DMS53 treated with DMSO at 0.1 percent for 48 hours (cell line): ENCODE measurements around the gene THYN1.

Source experiments
- DNase-seq: peaks from one replicate; lab custom pipeline; 2025; ENCODE audit not compliant: unreplicated experiment; lab: John Stamatoyannopoulos, UW

THYN1 gene

DNA sequence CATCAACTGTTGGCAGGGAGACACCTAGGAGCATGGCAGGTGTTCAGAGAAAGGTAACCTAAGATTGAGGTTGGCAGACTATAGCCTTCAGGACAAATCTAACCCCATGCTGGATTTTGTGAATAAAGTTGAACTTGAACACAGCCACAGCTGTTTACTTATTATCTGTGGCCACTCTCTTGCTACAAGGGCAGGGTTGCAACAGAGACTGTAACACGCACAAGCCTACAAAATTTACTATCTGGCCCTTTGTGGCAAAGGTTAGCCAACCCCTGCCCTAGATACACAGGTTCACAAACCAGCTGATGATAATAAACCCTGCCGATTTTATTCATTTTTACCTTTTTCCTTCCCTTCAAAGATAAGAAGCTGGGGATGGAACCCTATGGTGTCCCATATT, 2.5 kb downstream of the THYN1 start:
- DNase-seq = no peak

DNA sequence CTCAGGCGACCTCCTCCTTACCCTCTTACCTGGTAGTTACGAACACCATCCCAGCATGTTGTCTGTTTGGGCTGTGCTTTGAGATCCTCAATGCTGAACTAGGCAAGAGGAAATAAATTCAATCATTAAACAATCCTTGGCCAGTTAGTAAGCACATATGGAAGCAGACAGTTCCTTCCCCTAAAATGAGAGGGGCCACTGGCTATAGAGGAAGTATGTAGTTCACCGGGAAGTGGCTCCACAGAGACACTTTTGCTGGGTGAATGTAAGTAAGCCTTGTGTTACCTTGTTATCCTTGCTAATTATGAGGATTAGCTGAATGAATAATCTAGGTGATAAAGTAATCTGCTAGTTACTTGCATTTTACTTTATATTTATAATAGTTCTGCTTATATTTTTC, 2.9 kb downstream of the THYN1 start:
- no peak for DNase-seq

DNA sequence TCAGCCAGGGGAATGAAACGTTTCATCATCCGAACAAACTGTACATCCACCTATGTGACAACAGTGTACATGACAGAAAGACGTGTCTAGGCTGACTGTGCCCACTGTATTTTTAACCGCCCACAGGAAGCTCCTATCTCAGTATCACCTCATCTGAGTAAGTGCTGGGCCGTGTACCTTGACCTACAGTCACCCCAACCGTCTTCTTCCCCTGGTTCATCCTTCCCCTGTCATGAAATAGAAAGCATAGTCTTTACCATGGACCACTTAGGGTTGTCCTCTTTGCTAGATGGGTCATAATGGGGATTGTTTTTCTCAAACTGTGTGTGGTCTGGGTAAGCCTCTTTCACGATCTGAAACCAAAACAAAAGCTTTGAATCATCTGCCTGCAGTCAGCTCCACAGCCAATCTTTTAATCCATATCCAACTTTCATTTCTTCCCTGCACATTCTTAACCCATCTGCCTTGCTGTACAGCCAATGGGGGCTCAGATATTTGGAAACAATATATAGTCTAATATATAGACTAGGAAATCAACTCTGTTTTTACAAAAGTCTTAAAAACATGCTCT, 4.2 kb downstream of the THYN1 start:
- DNase-seq = no peak

DNA sequence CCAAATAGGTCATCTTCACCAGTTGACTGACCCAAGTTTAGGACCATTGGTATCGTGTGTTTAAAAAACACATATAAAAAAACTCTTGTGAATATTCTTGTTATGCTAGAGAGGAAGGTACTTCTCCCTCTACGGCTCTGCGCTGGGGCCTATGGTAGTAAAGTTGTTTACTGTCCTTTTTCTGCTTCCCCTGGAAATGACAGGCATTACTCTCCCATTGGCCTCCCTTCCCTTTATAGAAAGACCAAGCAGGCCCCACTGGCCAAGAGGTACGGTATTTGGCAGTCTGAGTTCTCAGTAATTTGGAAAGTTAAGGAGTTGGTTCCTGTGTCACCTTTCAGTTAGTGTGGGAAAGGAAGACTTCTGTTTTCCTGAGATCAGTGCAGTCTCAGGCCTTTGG, 6.5 kb downstream of the THYN1 start:
- DNase-seq = no peak

DNA sequence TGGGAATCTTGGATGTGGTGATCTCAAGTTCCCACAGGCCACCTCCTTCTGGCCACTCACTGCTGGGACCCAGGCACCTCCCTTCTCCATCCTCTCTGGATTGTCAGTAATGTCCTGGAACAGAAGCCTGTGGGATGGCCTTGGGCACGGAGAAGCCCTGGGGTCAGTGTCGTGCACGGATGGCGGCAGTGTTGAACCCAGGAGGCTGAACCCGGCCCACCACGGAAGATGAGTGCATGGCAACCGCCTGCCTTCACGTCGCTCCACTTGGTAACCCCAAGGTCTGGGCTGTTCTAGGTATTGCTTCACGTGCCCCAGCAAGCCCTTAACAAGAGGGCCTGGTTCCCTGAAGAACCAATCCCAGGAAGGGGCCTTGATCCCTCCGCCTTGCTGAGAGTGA, 7.1 kb downstream of the THYN1 start:
- no peak for DNase-seq

DNA sequence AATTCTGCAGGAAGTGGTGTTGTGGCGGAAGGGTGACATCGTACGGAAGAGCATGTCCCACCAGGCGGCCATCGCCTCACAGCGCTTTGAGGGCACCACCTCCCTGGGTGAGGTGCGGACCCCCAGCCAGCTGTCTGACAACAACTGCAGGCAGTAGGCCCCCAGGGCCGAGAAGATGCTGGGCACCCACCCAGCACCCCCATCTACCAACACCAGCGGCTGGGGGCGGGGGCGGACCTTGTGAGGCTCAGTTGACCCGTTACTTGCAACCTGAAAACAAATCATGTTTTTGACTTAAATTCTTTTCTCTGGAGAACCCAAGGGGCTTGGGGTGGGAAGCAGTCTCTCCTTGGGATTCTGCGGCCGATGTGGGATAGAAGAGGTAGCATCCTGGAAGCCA, 7.7 kb downstream of the THYN1 start:
- DNase-seq = no peak

DNA sequence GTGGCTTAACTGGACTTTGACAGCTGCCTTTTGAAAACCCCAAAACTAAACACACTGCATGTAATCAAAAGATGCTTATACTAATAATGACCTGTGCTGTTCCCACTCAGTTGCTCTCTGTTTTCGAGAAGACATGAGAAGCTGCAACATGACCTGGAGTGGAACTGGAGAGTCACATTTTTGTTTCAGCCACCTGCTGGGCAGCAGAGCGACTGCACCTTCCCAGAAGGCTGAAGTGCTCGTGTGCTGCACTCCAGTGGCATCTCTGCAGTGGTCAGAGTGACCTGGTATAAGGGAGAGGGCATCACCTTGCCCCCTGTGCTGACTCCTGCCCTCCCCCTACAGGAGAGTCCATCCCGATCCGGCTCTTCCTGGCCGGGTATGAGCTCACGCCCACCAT, 8.6 kb downstream of the THYN1 start:
- DNase-seq = peak; percentile 66

DNA sequence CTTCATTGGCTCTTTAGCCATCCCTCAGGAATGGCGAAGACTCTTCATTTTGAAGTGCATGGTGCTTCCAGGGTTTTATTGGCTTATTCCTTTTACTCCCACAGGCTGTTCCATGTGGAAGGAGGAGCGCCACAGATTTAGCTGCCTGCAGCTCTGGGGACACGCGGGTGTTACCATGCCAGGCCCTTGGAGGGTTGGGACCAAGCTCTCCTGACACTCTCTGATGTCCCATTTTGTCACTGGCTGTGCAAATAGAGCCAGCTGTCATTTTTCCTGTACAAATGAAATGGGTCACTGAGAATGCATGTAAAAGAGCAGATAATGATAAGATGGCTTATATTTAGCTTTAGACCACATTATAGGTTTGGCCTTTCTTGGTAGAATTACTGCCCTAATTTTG, 9.2 kb downstream of the THYN1 start:
- peak; percentile 62 for DNase-seq

DNA sequence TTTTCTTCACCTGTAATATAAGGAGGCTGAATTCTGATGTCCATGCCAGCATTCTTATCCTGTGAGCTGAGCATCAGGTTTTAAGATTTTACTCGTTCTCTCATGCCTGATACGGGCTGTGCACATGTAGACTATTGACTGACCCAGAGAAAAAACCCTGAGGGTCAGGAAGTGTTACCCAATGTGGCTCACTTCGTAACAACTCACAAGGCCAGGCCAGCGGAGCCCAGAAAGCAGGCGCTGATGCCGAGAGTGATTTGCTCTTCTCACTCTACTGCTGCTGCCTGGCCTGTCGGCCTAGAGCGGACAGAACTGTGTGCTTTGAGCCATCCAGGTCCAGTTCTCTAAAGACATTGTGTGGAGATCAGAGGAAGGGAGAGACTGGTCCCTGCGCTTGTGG, 10.8 kb downstream of the THYN1 start:
- DNase-seq = no peak

DNA sequence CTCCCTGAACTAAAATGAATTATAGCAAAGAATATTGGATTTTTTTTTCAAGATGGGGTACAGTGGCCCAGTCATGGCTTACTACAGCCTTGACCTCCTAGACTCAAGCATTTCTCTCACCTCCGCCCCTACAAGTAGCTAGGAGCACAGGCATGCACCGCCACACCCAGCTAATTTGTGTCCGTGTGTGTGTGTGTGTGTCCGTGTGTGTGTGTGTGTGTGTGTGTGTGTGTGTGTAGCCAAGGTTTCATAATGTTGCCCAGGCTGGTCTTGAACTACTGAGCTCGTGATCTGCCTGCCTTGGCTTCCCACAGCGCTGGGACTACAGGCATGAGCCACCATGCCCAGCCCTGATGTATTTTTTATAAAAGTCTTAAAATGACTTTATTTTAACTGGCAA, 12.6 kb downstream of the THYN1 start:
- DNase-seq = no peak

DNA sequence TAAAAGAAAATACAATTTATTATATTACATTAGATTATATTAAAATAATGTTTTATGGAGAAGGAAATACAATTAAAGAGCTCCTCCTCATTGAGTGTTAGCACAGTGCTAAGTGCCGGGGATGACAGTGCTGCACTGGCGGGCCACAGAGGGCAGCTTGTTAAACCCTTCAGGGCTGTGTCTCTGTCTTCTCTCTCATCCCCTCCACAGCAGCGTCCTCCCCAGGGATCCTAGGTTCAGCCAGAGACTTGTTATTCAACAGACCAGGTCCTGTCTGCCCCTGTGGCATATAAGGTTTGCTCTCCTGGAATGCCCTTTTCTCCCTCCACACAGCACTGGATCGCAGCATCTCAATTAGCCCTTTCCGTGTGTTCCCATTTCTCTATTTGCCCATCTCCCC, 14.2 kb downstream of the THYN1 start:
- no peak for DNase-seq

DNA sequence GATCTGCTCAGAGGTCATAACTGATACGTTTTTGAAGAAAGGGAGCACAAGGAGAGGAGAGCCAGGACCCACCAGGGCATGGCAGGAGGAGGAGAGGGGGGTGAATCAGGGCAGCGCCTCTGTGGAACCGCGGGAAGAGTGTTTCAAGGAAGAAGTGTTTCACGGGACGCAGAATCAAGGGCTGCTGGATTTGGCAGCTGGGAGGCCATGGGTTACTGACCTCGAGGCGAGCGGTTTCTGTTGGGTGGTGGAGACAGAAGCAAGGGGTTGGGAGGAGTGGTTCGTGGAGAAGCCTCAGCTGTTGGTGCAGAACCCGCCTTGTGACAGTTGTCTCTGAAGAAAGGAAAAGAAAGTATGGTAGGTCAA, 15.6 kb downstream of the THYN1 start:
- no peak for DNase-seq

DNA sequence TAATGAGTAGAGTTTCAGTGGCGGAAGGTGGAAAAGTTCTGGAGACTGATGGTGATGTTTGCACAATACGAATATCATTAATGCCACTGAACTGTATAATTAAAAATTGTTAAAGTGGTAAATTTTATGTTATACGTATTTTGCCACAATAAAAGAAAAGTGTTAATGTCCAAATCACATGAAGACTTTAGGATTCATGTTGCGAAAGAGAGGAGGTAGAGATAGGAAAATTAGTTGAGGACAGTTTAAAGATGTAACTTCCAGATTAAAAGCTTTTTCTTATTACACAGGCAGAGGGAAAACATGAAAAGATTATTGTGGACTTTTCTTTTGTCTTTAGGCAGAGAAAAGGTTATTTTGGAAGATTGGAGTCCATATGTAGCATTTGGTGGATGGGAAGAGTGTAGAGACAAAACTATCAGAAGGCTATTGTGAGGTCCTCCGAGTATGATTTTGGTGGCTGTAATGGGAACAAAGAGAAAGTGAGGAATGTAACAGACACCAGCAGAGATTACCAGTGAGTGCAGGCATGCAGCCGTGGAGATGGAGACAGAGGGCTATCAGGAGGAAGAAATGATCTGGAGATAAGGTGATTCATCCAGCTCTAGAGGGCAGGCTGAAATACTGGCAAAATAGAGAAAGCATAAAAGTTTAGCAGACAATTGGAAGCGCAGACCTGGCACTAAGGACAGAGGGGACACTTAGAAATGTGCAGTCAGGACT, 16.2 kb downstream of the THYN1 start:
- DNase-seq = no peak

DNA sequence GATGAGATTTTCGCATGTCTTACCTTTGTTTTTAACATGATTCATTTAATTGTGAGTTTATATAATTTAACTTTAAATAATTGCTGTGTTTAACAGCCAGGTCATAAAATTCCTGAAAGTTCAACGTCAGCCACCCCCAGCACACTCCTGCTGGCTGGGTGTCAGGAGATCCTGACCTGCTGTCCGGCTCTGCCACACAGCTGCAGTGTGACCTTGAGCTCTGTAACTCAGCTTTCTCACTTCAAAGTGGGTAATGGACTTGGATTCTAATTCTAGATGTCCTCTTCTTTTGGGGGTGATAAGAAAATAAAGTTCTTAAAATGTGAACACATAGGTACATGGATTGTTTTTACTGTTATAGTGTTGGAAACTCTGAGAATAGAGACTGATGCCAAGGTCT, 17.8 kb downstream of the THYN1 start:
- DNase-seq = no peak

DNA sequence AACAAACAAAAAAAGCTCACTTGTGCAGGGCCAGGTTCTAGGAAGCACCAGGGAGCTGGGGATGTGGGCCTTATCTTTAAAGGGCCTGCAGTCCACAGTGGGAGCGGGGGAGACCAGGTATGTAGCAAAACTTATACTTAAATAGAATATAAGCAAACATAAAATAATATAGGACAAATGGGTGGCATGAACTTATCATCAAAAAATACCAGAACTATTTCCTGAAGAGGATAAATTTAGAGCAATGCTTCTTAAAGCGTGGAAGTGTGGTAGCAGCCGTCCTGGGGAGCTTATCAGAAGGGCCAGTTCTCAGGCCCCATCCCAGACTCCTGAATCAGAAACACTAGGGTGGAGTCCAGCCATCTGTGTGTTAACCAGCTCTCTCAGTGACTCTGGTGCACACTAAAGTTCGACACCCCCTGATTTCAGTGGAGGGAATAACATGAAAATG, 19.4 kb downstream of the THYN1 start:
- no peak for DNase-seq

DNA sequence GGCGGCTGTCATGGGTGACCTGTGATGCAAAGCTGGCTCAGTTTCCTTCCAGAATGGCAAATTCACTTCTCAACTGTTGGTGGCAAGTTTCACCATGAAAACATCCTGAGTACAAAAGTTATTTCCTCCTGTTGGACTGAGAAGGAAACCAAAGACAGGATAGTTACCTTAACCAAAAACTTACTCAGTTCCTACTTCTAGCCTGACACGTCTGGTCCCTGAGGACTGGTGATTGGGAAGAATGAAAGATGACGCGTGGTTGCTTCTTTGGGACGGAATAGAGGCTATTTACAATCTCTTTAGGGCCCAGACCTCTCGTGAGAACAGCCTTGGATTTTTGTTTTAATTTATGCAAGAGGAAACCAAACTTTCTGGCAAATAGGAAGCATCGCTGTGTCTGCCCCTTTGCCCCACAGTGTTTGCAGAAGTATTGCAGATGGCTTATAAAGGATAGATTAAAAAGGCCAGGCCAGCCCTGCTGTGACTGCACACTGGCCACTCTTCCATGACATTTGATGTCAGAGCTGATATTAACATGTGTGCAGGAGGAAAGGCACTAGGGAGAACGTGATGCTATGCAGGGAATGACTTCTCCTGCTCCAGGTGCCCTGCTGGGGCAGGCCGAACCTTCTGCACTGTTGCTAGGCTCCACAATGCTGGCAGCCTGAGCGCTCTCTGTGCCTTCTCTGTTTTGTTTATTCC, 21.0 kb downstream of the THYN1 start:
- DNase-seq = no peak

DNA sequence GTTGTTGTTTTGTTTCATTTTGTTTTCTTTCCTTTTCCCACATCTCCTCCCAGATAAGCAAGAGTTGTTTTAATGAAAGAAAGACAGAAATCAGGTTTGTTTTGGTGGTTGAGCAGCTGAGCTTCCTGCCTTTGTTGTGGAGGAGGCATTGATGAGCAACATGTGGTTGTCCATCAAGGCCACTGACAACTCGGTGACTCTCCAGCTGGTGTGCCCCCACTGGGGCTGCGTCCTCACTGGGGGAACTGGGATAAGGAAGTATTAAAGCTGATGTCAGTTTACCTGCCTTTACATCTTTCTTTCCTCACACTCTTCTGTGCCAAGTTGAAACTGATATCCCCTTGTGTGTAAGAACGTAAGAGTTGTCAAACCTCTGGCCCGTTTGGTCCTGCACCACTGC, 22.8 kb downstream of the THYN1 start:
- no peak for DNase-seq

DNA sequence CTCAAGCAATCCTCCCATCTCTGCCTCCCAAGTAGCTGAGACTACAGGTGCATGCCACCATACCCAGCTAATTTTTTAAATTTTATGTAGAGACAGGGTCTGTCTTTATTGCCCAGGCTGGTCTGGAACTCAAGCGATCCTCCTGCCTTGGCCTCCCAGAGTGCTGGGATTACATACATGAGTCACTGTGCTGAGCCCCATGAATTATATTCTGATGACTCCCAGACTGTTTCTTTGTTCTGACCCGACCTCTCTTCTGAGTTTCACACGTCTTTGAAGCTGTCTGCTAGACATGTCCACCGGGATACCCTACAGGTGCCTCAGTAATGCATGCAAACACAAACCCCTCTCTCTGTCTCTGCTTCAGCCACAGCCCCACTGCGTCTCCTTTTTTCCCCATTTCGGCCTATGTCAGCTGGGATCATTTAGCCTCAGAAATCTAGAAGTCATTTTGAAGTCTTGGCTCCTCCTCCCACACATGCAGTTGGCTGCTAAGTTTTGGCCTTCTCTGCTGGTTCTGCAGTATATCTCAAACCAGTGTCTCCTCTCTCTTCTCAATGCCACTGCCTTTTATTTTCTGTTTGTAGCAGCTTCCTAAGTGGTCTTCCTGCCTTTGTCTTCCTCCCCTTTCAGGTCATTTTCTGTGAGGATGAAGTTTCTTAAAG, 23.9 kb downstream of the THYN1 start:
- DNase-seq = no peak

DNA sequence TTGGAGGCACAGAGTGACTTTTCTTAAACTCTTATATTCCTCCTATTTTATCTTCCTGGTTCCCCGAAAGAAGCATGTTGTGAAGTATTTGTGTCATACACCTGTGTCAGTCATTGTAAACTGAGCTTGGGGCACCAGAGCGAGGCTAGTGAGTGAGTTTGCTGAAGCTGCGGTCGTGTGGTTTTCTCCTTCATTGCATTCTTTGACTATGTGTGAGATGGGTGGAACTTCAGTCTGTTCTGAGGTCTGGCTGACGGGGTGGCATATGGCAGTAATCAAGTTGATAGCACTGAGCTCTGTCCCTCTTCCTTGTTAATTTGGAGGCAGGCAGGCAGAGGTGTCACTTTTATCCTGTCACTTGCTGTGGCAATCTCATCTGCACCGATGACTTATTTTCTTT, 24.5 kb downstream of the THYN1 start:
- no peak for DNase-seq

DNA sequence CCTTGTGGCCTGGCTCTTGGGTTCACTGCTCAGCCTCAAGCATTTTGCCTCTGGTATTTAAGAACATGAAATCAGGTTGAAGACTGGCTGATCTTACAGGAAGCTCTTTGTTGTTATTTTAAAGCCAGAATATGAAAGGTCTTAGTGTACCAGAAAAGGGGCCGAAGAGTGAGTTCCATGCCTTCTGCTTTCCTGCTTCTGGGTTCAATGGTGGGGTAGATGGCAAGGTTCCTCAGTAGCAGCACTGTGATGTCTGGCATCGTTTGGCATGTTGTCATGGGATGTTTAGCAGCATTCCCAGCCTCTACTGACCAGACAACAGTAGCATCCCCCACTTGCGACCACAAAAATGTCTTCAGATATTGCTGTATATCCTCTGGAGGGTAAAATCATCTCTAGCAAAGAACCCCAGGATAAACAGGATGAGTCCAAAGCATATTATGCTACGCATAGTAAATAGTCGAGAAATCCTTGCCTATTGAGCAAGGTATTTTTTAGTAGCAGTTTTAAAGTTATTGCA, 26.3 kb downstream of the THYN1 start:
- no peak for DNase-seq

DNA sequence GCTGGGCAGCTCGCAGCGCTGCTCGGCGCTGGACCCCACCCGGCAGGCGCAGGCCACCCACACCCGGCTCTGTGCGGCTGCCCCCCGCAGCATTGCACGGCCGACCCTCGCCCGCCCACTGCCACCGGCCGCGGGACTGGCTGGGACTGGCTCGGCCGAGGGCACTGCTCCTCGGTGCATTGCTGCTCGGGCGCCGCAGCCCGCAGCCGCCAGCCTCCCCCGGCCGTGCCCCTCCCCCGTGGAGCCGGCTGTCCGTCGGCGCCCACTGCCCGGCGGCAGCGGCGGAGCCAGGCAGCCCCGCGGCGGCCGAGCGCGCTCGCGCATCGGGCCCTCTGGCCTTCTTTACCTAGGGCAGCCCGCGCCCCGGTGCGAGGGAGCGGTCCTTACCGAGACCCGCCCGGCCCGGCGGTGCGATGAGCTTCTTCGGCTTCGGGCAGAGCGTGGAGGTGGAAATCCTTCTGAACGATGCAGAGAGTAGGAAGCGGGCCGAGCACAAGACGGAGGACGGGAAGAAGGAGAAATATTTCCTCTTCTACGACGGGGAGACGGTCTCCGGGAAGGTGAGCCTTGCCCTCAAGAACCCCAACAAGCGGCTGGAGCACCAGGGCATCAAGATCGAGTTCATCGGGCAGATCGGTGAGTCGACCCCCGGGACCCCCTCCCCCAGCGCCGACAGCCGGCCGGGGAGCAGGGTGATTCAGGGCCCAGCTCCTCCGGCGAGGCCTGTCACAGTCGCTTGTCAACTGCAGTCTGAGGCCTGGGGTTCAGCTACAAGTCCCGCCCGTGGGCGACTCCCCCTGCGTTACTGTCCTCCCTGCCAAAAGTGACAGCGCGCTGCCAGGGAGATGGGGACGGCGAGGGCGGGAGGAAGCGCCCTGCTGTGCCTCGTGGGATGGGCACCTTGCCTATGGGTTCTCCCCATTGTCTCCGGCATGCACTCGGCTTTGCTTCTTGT, 28.2 kb downstream of the THYN1 start:
- DNase-seq = peak; percentile 14
